ENCODE data around the gene PMEL. TPM values are rescaled to one million over a fixed set of nuclear protein-coding genes. Genes with fewer than 3 reads are reported as not detected.

Gene PMEL
- polyA plus RNA-seq, 1 experiment = 1.8 TPM

DNA sequence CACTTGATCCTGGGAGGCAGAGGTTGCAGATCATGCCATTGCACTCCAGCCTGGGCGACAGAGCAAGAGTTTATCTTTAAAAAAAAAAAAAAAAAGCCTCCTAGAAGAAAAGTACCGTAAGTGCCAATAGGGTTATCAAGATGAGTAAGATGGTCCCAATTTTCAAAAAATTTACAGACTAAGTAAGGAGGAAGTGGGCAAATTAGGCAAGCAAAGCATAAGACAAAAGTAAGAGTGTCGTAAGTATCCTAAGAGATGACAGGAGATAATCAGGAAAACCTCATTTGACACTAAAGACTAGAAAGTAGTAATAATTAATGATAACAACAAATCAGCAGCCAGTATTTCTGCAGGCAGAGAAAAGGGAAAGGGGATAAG lies 50.4 kb downstream of the PMEL start:
- no peaks in the 10 kb centered on the region for H3K27me3 ChIP-seq (ENCODE audit: control insufficient read depth, insufficient read depth, low read length)
- TF ChIP-seq, protein P1, sequence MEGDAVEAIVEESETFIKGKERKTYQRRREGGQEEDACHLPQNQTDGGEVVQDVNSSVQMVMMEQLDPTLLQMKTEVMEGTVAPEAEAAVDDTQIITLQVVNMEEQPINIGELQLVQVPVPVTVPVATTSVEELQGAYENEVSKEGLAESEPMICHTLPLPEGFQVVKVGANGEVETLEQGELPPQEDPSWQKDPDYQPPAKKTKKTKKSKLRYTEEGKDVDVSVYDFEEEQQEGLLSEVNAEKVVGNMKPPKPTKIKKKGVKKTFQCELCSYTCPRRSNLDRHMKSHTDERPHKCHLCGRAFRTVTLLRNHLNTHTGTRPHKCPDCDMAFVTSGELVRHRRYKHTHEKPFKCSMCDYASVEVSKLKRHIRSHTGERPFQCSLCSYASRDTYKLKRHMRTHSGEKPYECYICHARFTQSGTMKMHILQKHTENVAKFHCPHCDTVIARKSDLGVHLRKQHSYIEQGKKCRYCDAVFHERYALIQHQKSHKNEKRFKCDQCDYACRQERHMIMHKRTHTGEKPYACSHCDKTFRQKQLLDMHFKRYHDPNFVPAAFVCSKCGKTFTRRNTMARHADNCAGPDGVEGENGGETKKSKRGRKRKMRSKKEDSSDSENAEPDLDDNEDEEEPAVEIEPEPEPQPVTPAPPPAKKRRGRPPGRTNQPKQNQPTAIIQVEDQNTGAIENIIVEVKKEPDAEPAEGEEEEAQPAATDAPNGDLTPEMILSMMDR (IDR thresholded peaks at IDR 0.05; ENCODE audit: insufficient read depth, low read depth, low read length) = no peak
- ChIA-PET POLR2A (interaction anchor here (0.6 kb wide), 1 partner anchor 86 kb away, joined by 4 read pairs; the partner anchor contains the start of gene DNAJC14), CTCF (interaction anchor here (1.5 to 2.7 kb wide), 2 partner anchors 10 to 11 kb away, joined by 5 to 16 read pairs; no protein-coding TSS in a partner anchor)
- H3K36me3 ChIP-seq (ENCODE audit: control insufficient read depth, insufficient read depth, low read length) = peaks cover 2% of the 10 kb centered on the region
- H3K4me3 ChIP-seq (ENCODE audit: low read depth, low read length) = no peak overlapping the region
- DNase-seq (ENCODE audit: low read depth) = no peak

DNA sequence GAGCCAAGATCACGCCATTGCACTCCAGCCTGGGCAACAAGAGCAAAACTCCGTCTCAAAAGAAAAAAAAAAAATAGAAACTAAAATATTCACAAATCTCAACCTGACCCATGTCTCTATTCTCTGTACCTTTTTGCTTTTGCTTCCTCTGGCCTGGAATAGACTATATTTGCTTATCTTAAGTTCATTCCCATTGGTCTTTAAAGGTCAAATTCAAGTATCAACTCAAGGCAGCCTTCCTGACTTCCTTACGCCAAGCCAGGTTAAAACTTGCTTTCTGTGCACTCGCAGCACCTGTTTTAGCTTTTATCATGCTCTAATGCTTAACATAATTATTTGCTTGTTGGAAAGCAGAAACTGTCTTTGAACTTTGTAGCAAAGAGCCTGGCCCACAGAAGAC lies 52.9 kb downstream of the PMEL start:
- Histone ChIP-seq H3K4me3 (ENCODE audit: low read depth, low read length) (no peak overlapping the region), H3K27me3 (ENCODE audit: control insufficient read depth, insufficient read depth, low read length) (no peaks in the 10 kb centered on the region), H3K36me3 (ENCODE audit: control insufficient read depth, insufficient read depth, low read length) (peaks cover 2% of the 10 kb centered on the region)
- no peak for DNase-seq (ENCODE audit: low read depth)
- TF ChIP-seq, protein P1 (IDR thresholded peaks at IDR 0.05; ENCODE audit: insufficient read depth, low read depth, low read length) = no peak
- ChIA-PET POLR2A (no interaction called here), CTCF (interaction anchor here (1.4 to 2.6 kb wide), 2 partner anchors 12 to 14 kb away, joined by 4 to 11 read pairs; partner anchors contain the start of gene PYM1)

DNA sequence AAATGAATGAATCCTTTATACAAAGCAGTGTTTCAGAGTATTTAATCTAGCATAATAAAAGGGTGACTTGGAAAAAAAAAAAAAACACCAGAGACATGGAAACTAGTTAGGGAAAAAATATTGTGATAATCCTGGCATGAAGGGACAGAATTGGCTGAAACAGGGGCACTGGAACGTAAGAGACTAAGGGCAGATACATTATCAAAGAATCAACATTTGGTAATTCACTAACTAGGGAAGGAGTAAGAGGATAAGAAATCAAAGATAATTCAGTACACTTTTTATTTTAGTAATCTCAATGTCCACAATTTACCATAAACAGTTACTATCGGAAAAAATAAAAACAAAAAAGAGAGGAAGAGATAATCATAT lies 56.3 kb downstream of the PMEL start:
- POLR2A ChIA-PET = no interaction called here
- TF ChIP-seq, protein P1 (IDR thresholded peaks at IDR 0.05; ENCODE audit: insufficient read depth, low read depth, low read length) = no peak
- H3K27me3 ChIP-seq (ENCODE audit: control insufficient read depth, insufficient read depth, low read length) = no peaks in the 10 kb centered on the region

DNA sequence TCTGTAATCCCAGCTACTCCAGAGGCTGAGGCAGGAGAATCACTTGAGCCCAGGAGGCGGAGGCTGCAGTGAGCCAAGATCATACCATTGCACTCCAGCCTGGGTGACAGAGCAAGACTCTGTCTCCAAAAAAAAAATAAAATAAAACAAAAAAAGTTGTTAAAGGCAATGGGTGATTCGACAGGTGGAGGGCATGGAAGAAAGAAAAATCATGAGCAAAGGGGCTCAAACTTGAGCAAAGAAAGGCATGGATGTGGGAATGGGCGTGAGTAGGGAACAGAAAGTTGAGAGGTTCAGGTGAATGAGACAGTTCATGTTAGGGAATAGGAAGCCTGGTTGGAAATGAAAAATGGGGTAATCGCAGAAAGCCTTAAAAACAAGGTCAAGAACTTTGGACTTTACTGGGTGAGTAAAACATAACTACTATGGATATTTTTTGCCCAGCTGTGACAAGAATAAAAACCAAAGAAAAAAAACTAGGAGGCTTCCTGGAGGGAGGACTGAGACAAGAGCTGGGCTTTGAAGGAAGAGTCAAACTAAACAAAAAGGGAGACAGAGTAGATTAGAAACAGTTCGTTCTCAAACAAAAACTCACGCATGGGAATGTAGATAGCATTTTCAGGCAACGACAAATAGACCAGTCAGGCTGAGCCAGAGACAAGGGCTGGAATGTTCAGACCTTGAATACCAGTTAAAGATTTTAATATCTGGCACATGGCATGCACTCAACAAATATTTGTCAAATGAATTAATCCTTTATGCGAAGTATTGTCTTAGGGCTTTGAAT lies 56.9 kb downstream of the PMEL start:
- CTCF ChIA-PET = interaction anchor here (2.2 kb wide), 1 partner anchor 17 kb away, joined by 6 read pairs; no protein-coding TSS in a partner anchor

More for the DNA sequence above, 56.3 kb downstream of the PMEL start:
- CTCF ChIA-PET = interaction anchor here (2.2 kb wide), 1 partner anchor 17 kb away, joined by 6 read pairs; no protein-coding TSS in a partner anchor
- Histone ChIP-seq H3K4me3 (ENCODE audit: low read depth, low read length) (no peak overlapping the region), H3K36me3 (ENCODE audit: control insufficient read depth, insufficient read depth, low read length) (peaks cover 2% of the 10 kb centered on the region)
- no peak for DNase-seq (ENCODE audit: low read depth)

DNA sequence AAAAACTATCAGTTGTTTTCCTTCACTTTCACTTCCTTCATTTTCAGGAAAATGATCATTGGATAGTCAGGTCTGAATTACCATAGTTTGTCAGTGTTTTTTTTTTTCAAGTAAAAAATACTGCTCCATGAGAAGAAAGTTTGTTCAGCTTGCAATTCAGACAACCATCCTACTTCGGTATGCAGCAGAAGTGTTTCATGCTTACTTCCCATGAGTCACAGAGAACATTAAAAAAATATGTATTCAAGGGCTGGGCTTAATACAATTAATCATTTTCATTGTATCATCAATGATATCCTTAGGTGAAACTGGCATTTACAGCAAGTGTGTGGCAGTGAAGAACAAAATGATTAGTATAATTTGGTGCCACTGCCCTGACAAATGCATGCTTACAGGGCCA lies 59.8 kb downstream of the PMEL start:
- ChIA-PET POLR2A (no interaction called here), CTCF (no interaction called here)
- no peak for DNase-seq (ENCODE audit: low read depth)
- H3K27me3 ChIP-seq (ENCODE audit: control insufficient read depth, insufficient read depth, low read length) = no peaks in the 10 kb centered on the region
- no peak overlapping the region for H3K4me3 ChIP-seq (ENCODE audit: low read depth, low read length)
- H3K36me3 ChIP-seq (ENCODE audit: control insufficient read depth, insufficient read depth, low read length) = peaks cover 7% of the 10 kb centered on the region
- TF ChIP-seq, protein P1 (IDR thresholded peaks at IDR 0.05; ENCODE audit: insufficient read depth, low read depth, low read length) = no peak

More for the DNA sequence above, 56.9 kb downstream of the PMEL start:
- Histone ChIP-seq H3K27me3 (ENCODE audit: control insufficient read depth, insufficient read depth, low read length) (no peaks in the 10 kb centered on the region), H3K4me3 (ENCODE audit: low read depth, low read length) (no peak overlapping the region), H3K36me3 (ENCODE audit: control insufficient read depth, insufficient read depth, low read length) (peaks cover 2% of the 10 kb centered on the region)
- POLR2A ChIA-PET = no interaction called here
- TF ChIP-seq, protein P1 (IDR thresholded peaks at IDR 0.05; ENCODE audit: insufficient read depth, low read depth, low read length) = no peak
- DNase-seq (ENCODE audit: low read depth) = no peak

Other genes with a start within 250 kb of the PMEL start
- 147 and 172 TPM in 2 replicates for gene BLOC1S1, start 250.0 kb downstream of the PMEL start, polyA plus RNA-seq (2011; rRNA removed)
- gene RDH5, start 245.6 kb downstream of the PMEL start, polyA plus RNA-seq (2011; rRNA removed) = 4.5 and 6.2 TPM in 2 replicates
- gene CD63, start 237.0 kb downstream of the PMEL start, polyA plus RNA-seq (2011; rRNA removed) = 974 and 1,937 TPM in 2 replicates
- gene GDF11, start 222.9 kb downstream of the PMEL start, polyA plus RNA-seq (2011; rRNA removed) = 2.9 and 3.8 TPM in 2 replicates
- gene SARNP, start 148.3 kb downstream of the PMEL start, polyA plus RNA-seq (2011; rRNA removed) = 52.1 and 102 TPM in 2 replicates
- 47.4 and 63.9 TPM in 2 replicates for gene ORMDL2, start 148.0 kb downstream of the PMEL start, polyA plus RNA-seq (2011; rRNA removed)
- gene DNAJC14, start 136.5 kb downstream of the PMEL start, polyA plus RNA-seq (2011; rRNA removed) = 6.4 and 8.4 TPM in 2 replicates
- 34.2 and 40.7 TPM in 2 replicates for gene MMP19, start 123.1 kb downstream of the PMEL start, polyA plus RNA-seq (2011; rRNA removed)
- gene PYM1, start 38.1 kb downstream of the PMEL start, polyA plus RNA-seq (2011; rRNA removed) = 37.1 and 37.8 TPM in 2 replicates
- 53.0 and 56.2 TPM in 2 replicates for gene DGKA, start 34.9 kb downstream of the PMEL start, polyA plus RNA-seq (2011; rRNA removed)
- gene CDK2, start 788 bp upstream of the PMEL start, polyA plus RNA-seq (2011; rRNA removed) = 56.6 and 75.2 TPM in 2 replicates
- gene RAB5B, start 8.0 kb upstream of the PMEL start, polyA plus RNA-seq (2011; rRNA removed) = 117 and 130 TPM in 2 replicates
- 14.4 and 22.3 TPM in 2 replicates for gene SUOX, start 31.2 kb upstream of the PMEL start, polyA plus RNA-seq (2011; rRNA removed)
- 1.9 and 2.9 TPM in 2 replicates for gene IKZF4, start 55.0 kb upstream of the PMEL start, polyA plus RNA-seq (2011; rRNA removed)
- 635 and 868 TPM in 2 replicates for gene RPS26, start 75.9 kb upstream of the PMEL start, polyA plus RNA-seq (2011; rRNA removed)
- gene ERBB3, start 114.1 kb upstream of the PMEL start, polyA plus RNA-seq (2011; rRNA removed) = 4.7 and 6.0 TPM in 2 replicates
- gene PA2G4, start 138.5 kb upstream of the PMEL start, polyA plus RNA-seq (2011; rRNA removed) = 134 and 215 TPM in 2 replicates
- gene RPL41, start 150.6 kb upstream of the PMEL start, polyA plus RNA-seq (2011; rRNA removed) = 5,645 and 7,867 TPM in 2 replicates
- gene ZC3H10, start 152.2 kb upstream of the PMEL start, polyA plus RNA-seq (2011; rRNA removed) = 1.4 and 1.6 TPM in 2 replicates
- gene ESYT1, start 162.2 kb upstream of the PMEL start, polyA plus RNA-seq (2011; rRNA removed) = 180 and 264 TPM in 2 replicates
- 74.1 and 75.4 TPM in 2 replicates for gene MYL6B, start 186.5 kb upstream of the PMEL start, polyA plus RNA-seq (2011; rRNA removed)
- 5,667 and 6,879 TPM in 2 replicates for gene MYL6, start 192.3 kb upstream of the PMEL start, polyA plus RNA-seq (2011; rRNA removed)
- gene SMARCC2, start 223.4 kb upstream of the PMEL start, polyA plus RNA-seq (2011; rRNA removed) = 60.7 and 72.6 TPM in 2 replicates